ENCODE results near the gene DYNLT4.
A peak's percentile ranks its signal among the peaks of the same experiment; 100 is the strongest.

GRCh38 chr1:44775078-44775929, 31.8 kb downstream of the DYNLT4 start, which contains the start of gene RPS8:
- TF ChIP-seq CTCF (IDR thresholded peaks at IDR 0.05) (peak in 1 of 3 donors; percentile 34), POLR2A (IDR thresholded peaks at IDR 0.05) (peak in 1 of 2 donors; percentile 86)
